ENCODE data around the gene NFATC2IP. TPM values are rescaled to one million over a fixed set of nuclear protein-coding genes. Genes with fewer than 3 reads are reported as not detected.

NFATC2IP gene
- total RNA-seq, 1 experiment from 2014 or later = 91.0 TPM

GRCh38 chr16:28946681-28947080, 4.1 kb upstream of the NFATC2IP start:
- H3K27ac Mint-ChIP-seq (ENCODE audit: unreplicated experiment) = no peak overlapping the region
- H3K4me1 Mint-ChIP-seq (ENCODE audit: low read depth, unreplicated experiment) = peaks cover 23% of the 10 kb centered on the region
- H3K9me3 Mint-ChIP-seq (ENCODE audit: low read depth, unreplicated experiment) = no peaks in the 10 kb centered on the region
- TF ChIP-seq CTCF (IDR thresholded peaks at IDR 0.05; ENCODE audit: unreplicated experiment) = no peak
- H3K36me3 Mint-ChIP-seq (ENCODE audit: insufficient read depth, unreplicated experiment) = peaks cover 20% of the 10 kb centered on the region
- H3K27me3 Mint-ChIP-seq (ENCODE audit: unreplicated experiment) = no peaks in the 10 kb centered on the region
- H3K4me3 Mint-ChIP-seq (ENCODE audit: low read depth, unreplicated experiment) = no peak overlapping the region
- intact Hi-C loops (cut with micrococcal nuclease; ENCODE audit: unreplicated experiment) = loop anchor here (5.0 kb wide), 1 partner anchor 84 kb away; the partner anchor contains the start of gene SH2B1
- BruUV-seq (replicated peaks) = no TSS peak
- CTCF ChIA-PET = interaction anchor here (0.6 to 0.7 kb wide), 2 partner anchors 12 to 28 kb away, joined by 3 read pairs; no protein-coding TSS in a partner anchor
- DNase-seq = no peak

GRCh38 chr16:28951410-28951943, 740 bp downstream of the NFATC2IP start:
- H3K36me3 Mint-ChIP-seq (ENCODE audit: insufficient read depth, unreplicated experiment) = peaks cover 27% of the 10 kb centered on the region
- H3K27ac Mint-ChIP-seq (ENCODE audit: unreplicated experiment) = peak overlapping the region; percentile 65
- H3K4me1 Mint-ChIP-seq (ENCODE audit: low read depth, unreplicated experiment) = peaks cover 18% of the 10 kb centered on the region
- intact Hi-C loops (cut with micrococcal nuclease; ENCODE audit: unreplicated experiment) = no loop called here
- CTCF ChIA-PET = no interaction called here
- peak overlapping the region; percentile 77 for H3K4me3 Mint-ChIP-seq (ENCODE audit: low read depth, unreplicated experiment)
- no peak for DNase-seq
- no peaks in the 10 kb centered on the region for H3K9me3 Mint-ChIP-seq (ENCODE audit: low read depth, unreplicated experiment)
- TF ChIP-seq CTCF (IDR thresholded peaks at IDR 0.05; ENCODE audit: unreplicated experiment) = no peak
- H3K27me3 Mint-ChIP-seq (ENCODE audit: unreplicated experiment) = no peaks in the 10 kb centered on the region
- no TSS peak for BruUV-seq (replicated peaks)

DNA sequence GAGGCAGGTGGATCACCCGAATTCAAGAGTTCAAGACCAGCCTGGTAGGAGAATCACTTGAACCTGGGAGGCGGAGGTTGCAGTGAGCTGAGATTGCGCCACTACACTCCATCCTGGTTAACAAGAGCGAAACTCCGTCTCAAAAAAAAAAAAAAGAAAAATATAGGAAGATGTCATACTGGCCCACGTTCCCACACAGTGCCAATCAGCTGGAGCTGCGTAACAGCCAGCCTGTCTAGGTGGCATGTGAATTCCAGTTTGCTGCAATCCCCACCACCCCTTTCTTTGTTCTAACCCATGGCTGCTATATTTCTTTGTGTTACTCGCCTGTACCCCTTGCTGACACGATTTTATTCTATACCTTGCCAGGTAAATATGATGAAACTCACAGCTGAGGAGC, 7.5 kb downstream of the NFATC2IP start:
- H3K4me1 Mint-ChIP-seq (ENCODE audit: low read depth, unreplicated experiment) = no peaks in the 10 kb centered on the region

GRCh38 chr16:28958836-28959235, 8.1 kb downstream of the NFATC2IP start:
- Mint-ChIP-seq H3K27ac (ENCODE audit: unreplicated experiment) (no peak overlapping the region), H3K4me3 (ENCODE audit: low read depth, unreplicated experiment) (no peak overlapping the region), H3K4me1 (ENCODE audit: low read depth, unreplicated experiment) (no peaks in the 10 kb centered on the region), H3K9me3 (ENCODE audit: low read depth, unreplicated experiment) (no peaks in the 10 kb centered on the region), H3K36me3 (ENCODE audit: insufficient read depth, unreplicated experiment) (peaks cover 22% of the 10 kb centered on the region), H3K27me3 (ENCODE audit: unreplicated experiment) (no peaks in the 10 kb centered on the region)
- DNase-seq = no peak
- no peak for TF ChIP-seq CTCF (IDR thresholded peaks at IDR 0.05; ENCODE audit: unreplicated experiment)
- CTCF ChIA-PET = no interaction called here
- BruUV-seq (replicated peaks) = no TSS peak
- intact Hi-C loops (cut with micrococcal nuclease; ENCODE audit: unreplicated experiment) = no loop called here

More for the DNA sequence above, 7.5 kb downstream of the NFATC2IP start:
- DNase-seq = no peak
- H3K27me3 Mint-ChIP-seq (ENCODE audit: unreplicated experiment) = no peaks in the 10 kb centered on the region
- CTCF ChIA-PET = no interaction called here
- BruUV-seq (replicated peaks) = no TSS peak
- no peak overlapping the region for H3K4me3 Mint-ChIP-seq (ENCODE audit: low read depth, unreplicated experiment)
- intact Hi-C loops (cut with micrococcal nuclease; ENCODE audit: unreplicated experiment) = no loop called here
- H3K36me3 Mint-ChIP-seq (ENCODE audit: insufficient read depth, unreplicated experiment) = peaks cover 22% of the 10 kb centered on the region
- H3K9me3 Mint-ChIP-seq (ENCODE audit: low read depth, unreplicated experiment) = no peaks in the 10 kb centered on the region
- no peak for TF ChIP-seq CTCF (IDR thresholded peaks at IDR 0.05; ENCODE audit: unreplicated experiment)
- H3K27ac Mint-ChIP-seq (ENCODE audit: unreplicated experiment) = no peak overlapping the region

Measured in Calu3 (cell line).